CD1c-positive myeloid dendritic cell (primary cell): ENCODE measurements around the gene RNF144B.
"Not testable (repeated sequence)": the region's sequence is repeated elsewhere in the genome, so short reads cannot be mapped to it uniquely, and the experiment has no call there.

ENCODE experiments used
- DNase-seq: peaks from one replicate; pipeline ENCODE4 v3.0.0-alpha.2; 2016; ENCODE audit errors: extremely low spot score

The RNF144B gene

DNA sequence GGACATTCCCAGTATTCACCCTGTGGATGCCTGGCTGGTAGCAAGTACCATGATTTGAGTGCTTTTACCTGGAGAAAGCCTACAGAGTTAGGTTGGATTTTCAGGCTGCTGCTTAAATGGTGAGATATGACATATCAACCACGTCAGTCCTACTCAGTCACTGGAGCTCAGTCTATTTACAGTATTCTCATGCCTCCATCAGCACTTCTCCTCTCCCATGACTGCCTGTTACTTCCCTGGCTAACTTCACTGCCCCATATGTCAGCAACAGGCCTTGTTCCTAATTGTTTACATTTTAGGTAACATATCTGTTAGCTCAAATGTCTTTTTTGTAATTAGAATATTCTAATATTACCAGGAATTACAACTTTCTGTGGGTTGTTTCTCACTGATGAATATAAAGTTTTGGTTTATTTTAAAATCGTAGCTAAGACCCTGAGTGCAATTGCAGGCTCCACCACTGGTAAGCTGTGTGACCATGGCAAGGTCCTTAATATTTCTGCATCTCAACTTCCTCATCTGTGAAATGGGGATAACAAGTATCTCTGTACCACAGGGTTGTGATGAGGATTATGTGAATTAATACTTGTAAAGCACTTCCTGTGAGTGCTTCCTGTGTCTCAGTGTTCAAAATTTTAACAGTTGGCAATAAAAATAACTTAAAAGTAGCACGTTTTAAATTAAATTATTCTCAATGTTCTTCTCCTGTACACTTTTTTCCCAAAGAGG, 54.3 kb downstream of the RNF144B start:
- no peak for DNase-seq

DNA sequence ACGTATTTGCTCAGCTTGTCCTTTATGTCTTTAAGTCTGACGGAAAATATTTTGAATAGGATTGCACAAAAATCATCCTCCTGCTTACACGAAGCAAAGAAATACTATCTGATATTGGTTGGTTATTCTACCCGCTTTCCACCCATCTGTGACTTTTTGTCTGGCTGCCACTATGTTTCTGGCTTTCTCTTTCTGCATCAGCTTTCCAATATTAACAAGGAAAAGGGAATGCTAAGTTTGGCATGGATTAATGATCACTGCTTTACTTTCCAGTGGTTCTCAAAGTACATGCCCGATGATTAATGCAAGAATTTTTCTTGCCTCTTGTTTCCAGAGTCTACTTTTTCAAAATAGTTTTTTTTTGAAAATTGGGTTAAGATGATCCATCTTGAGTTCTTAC, 57.0 kb downstream of the RNF144B start:
- no peak for DNase-seq

DNA sequence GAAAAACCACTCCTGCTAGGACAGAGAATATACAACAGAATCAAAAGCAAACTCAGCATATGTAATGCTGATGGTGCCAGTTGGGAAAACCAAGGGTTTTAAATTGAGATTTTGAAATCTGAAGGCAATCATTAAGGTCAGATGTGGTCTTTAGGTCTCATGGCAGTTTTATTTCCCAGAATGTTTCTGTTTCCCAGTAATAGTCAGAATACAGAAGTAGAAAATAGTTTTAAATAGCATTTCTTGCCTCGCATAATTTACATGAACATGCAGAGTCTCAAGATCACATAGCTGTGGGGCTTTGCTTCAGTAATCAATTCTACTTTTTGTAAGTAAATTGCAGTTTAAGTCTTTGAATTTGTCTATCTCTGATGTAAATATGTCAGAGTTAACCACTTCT, 58.1 kb downstream of the RNF144B start:
- no peak for DNase-seq

DNA sequence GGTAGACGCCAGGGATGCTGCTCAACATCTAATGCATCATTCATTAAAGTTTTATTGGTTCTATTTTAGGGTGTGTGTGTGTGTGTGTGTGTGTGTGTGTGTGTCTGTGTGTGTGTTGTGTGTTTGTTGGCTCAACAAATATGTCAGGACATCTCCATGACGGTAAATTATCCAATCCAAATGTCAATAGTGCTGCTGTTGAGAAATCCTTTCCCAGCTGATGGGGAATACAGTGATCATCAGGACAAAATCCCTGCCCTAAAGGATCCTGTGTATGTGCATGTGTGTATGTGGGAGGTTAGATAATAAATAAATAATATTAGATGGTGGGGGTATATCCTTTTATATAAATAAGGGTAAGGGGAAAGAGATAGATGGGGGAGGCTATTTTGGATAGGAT, 59.6 kb downstream of the RNF144B start:
- no peak for DNase-seq

DNA sequence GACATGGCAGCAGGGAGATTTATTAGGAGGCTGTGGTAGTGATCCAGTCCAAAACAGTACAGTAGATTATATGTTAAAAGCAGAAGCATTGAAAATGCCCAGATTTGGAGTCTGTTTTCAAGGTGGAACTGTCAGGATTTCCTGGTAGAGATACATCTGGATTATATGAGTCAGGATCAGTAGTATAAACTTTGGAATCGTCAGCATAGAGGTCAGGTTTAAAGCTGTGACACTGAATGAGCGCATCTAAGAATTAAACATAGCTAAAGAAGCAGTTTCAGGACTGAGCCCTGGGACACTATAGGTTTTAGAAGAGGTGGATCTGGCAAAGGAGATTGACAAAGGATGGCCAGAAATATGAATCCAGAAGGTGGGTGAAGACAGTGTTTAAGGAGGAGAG, 60.4 kb downstream of the RNF144B start:
- DNase-seq, result no peak

DNA sequence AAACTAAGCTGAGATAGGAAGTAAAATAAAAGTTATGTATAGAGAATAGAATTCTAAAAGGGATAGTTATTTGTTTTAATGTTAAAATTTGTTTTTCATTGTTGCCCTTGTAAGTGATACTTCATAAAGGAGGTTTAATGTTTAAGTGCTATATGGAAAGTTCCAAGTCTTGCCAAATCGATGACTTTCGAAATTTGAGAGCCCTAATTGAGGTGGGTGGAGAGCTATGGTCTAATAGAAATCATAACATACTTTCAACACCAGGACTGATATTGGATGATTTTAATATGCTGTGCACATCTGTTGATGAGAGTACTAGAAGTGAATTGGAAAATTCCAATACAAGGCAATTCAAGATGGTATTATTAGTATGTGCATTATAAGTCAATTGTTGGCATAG, 64.6 kb downstream of the RNF144B start:
- no peak for DNase-seq

DNA sequence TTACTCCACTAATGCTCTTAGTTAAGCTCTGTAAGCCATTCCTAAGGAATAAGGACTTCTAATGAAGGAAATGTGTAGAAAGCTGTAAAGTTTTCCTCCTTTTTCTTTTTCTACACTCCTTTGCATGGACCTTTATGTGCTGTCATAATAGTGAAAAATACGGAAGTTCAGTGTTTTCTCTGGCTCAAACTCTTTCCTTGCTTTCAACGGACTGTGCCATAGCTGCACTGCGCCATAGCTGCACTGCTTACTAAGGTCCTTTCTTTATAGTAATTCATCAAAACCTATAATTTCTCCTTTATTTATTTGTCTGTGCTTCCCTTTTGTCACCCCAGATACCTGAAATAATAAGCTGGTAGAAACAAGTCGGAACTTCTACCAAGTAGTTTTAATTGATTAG, 67.3 kb downstream of the RNF144B start:
- no peak for DNase-seq

DNA sequence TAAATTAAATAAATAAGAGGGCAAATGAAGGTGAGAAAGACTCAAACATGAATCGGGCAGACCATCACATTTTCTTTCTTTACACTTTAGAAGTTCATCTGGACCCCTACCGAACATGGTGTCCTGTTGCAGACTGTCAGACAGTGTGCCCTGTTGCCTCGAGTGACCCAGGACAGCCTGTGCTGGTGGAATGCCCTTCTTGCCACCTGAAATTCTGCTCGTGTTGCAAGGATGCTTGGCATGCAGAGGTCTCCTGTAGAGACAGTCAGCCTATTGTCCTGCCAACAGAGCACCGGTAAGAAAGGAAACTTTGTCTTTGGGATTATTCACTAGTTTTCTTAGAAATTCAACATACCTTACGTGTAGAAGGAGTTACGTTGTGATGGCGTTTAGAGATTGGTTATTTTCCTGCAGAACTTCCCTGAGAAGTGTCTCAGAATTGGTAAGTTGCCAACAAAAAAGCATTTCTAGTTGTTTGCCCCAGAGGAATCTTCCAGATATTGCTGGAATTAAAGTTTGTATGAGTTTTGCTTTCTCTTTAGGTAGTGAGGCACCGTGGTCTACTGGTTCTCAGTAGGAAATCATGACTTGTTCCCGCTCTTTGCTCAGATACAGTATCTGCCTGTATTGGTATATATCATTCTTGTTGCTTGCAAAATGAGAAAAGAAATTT, 70.1 kb downstream of the RNF144B start:
- no peak for DNase-seq

DNA sequence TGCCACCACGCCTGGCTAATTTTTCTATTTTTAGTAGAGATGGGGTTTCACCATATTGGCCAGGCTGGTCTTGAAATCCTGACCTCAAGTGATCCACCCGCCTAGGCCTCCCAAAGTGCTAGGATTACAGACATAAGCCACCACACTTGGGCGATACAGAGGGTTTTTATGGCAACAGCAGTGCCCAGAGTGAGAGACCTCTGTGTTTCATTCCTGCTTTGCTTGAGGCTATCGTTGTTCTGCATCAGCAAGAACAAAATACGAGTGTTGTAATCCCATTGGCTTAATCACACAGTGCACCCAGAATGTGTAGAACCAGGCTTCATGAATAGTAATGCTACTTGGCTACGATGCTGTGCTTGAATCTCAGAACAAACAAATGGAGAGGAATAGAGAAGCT, 70.9 kb downstream of the RNF144B start:
- not testable (repeated sequence) for DNase-seq

DNA sequence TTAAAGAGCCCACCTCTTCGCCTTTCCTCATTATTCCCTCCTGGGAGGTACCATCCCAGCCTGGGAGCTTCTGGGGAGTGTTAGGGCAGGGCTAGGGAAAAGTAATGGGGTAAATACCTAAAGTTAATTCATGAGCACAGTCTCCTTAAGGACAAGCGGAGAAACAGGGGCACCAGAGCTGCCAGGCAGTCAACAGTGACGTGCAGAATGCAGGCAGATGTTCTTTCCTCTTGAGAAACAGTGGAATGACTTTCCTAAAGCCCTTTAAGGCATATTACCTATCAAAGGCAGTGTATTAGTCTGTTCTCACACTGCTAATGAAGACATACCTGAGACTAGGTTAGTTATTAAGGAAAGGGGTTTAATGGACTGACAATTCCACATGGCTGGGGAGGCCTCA, 76.3 kb downstream of the RNF144B start:
- no peak for DNase-seq

DNA sequence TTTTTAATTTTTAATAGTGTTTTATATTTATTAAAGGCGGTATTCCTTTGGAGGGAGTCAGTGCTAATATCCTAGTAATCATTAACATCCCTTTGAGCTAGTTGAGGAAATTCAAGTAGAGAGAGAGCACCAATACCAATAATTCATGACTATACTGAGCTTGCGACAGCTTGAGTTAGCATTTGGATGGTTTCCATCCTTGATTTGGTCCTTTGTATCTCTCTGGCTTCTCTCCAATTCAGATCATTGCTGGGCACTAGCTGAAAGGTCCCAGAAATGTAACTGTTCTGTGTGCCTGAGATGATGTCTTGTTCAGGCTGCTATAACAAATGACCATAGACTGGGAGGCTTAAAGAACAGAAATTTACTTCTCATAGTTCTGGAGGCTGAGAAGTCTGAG, 77.0 kb downstream of the RNF144B start:
- no peak for DNase-seq

DNA sequence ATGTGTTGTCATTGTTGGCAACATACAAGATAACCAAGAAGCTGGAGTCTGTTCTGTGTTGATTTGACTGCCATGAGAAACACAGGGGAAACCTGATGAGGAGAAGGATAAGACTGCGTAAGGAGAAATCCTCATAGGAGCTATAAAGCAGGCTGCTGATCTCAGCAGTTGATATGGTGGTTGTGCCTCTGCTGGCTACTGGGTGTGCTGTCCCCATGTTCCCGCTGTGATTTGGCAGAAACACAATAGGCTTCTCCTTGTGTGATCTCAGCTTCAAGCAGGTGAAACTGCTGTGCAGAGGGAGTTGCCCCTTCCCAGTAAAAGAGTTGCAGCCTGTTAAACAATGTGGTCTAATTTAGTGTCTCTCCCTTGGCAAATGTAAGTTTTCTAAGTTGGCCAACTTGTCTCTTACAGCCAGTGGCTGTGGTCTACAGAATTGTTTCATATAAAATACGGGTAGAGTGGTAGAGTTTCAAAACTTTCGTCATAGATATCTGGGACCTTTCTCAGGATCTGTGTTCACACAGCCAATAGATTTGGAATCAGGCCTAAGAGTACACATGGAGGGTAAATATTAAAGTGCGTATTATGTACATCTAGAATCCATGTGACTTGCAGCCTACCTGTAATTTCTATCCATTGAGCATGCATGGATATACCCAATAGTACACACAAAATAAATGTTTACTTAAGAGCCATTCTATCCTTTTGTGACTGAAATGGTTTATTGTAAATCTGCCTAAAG, 78.4 kb downstream of the RNF144B start:
- DNase-seq, result no peak

DNA sequence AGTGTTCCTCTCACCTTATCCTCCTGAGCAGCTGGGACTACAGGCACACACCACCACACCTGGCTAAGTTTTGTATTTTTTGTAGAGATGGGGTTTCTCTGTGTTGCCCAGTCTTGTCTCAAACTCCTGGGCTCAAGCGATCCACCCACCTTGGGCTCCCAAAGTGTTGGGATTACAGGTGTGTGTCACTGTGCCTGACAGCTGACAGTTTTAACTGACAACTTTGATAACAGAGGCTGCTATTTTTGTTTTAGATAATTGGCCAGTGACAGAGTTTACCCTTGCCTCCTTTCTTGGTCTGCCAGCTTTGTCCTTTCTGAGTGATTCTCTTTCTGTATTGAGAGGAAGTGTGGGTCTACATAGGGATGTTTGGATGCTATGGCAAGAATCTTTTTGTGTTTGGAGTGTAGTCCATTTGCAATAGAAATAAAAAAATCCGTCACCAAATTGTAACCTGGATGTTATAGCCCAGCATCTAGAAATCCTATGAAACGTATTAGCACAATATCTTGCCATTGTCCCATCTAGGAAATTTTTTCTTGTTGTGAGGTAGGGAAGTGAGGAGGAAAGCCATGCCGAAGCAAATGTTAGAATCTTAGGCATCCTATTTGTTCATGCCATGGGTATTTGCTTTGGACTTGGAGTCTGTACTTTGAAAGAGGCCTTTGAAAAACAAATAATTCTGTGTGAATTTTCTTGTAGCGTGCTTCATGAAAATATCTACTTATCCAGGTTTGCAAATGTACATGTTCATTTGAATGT, 80.8 kb downstream of the RNF144B start:
- no peak for DNase-seq

DNA sequence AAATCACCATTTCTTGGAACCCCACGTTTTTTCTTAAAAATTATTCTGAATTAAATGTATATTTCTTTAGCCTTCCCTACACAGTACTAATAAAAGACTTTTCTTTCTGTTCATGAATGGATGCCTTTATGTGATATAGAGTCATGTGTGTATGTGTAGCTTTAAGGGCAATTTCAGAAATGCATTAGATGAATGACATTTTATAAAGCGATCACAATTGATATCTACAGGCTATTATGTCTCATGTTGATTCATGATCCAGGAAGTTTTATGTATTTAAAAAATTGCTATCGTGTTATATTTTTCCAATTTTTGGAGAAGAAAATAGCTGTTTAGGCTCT, 81.3 kb downstream of the RNF144B start:
- no peak for DNase-seq

DNA sequence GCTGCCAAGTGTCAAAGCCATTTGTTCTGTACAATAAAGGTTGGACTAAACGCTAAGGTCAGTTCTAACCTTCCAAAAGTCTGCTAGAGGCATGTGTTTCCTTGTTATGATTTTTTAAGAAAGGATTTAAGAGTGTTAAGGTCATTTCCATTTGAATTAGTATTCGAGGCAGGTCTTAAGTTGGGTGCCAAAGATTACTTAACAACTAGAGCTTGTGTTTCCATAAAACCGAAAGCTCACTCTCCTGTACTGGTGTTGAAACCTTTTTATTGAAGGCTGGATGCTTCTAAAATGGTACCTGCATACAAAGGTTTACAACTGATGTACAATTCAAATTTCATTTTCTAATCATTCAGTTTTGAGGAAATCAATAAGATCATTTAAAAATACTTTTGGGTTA, 82.4 kb downstream of the RNF144B start:
- no peak for DNase-seq

DNA sequence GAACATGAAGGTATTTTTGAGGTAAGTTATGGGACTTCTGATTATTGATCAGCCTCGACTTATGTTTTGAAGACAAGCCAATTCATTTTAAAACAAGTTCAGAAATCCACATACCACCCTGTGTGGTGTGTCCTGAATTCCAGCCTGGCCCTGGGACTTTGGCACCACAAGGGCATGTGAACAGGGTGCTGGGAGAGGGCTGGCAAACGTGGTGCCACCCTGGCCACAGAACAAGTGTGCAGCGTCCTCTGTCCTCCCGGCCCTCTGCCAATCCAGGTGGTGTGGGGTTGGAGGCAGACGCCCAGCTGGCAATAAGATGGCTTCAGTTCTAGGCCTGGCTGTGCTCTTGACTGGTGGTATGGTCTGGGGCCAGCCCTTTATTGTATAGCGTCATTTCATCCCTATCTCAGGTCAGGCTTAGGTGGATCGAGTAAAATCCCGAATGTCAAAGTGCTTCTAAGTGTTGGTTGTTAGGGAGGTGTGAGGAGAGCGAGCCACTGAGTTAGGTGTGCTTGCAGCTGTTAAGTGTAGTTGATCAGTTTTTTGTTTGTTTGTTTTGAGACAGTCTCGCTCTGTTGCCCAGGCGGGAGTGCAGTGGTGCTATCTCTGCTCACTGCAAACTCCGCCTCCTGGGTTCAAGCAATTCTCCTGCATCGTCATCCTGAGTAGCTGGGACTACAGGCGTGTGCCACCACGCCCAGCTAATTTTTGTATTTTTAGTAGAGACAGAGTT, 84.2 kb downstream of the RNF144B start:
- DNase-seq, result no peak

DNA sequence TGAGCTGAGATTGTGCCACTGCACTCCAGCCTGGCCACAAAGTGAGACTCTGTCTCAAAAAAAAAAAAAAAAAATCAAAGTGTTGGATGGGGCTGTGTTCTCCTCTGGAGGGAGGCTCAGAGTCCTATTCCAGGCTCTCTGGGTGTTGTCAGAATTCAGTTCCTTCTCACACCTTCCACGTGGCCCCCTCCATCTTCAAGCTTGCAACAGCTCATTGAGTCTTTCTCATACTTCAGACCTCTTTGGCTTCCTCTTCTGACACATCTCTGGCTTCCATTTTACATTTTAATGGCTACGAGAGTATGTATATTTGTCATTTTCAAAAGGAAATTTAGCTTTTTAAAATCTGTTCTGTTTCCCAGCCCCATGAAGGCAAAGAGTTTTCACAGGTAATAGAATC, 85.8 kb downstream of the RNF144B start:
- DNase-seq, result no peak

DNA sequence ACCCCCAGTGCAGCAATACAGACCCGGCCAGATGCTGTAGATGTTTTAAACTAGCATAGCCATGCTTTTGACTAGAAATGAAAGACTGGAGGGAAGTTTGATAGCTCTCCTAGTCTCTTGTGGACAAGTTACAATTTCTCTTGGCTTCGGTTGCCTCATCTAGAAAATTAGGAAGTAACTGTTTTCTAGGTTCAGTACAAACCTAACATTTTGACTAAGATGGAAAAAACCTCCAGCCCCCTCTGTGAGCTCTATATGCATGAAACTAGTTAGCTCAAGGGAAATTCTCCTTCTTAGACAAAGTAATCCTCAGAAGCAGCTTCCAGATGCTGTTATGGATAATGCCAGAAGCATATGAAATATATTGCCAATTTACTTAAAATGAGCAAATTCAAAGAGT, 86.6 kb downstream of the RNF144B start:
- peak; percentile 66 for DNase-seq

DNA sequence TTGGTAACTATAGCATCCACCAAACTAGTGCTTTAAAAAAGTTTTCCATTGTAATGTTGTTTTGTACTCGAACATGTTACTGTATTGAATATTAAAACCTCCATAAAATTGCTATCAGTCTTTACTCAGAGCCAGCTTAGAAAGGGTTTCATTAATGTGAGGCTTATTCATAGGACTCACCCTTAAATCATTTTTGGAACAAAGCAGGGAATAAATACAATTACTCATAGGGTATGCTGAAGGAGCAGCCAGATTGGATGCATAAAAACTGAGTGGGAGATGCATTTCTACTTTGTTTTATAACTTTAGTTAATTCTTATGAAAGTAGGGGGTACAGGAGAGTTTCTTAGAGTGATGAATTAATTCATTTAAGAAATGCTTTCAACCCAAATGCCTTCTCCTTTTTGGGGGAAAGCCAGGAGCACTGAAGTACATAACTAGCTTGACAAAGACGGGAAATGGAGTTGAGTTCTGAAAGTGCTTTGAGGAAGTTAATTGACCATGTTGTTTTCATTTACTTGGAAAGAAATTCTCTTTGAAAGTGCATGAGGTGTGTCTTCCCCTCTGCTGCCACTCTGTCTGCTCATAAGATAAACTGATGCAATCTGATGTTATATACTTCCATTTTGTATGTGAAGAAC, 90.3 kb downstream of the RNF144B start:
- peak; percentile 77 for DNase-seq

DNA sequence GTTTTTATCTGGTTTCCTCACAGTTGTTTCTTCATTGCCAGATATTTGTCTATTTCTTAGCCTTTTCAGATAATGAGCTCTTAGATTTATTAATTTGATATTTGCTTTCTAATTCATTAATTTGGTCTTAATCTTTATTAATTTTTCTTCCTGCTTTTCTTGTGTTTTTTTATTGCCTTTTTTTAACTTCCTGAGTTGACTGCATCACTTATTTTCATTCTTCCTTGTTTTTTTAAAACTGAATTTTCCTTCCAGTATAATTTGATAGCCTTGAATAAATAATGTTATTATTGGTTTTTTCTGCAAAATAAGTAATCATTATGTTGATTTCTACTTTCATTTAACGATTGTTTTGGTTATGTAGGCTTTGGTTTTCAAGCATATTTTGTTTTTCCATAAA, 91.5 kb downstream of the RNF144B start:
- no peak for DNase-seq

DNA sequence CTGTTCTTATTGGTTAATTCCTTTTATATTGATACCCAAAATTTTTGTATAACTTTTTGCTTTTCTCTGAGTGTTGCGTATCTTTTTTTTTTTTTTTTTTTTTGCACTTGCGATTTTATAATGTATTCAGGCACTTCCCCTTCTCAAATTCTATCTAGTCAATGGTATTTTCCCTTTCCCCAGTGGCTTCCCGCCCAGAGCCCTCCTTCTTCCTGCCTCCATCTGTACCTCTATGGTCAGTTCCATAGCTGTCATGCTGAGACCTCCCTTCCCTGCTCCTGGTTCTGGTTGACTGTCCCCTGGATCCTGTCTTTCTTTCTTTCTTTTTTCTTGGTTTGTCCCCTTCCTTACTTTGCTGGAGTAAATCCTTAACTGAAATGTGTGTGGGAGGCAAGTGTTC, 94.7 kb downstream of the RNF144B start:
- DNase-seq, result no peak
